Central memory CD4-positive, alpha-beta T cell (primary cell): ENCODE data around the gene MYL2.

ENCODE experiments used
- DNase-seq: peaks from one replicate; pipeline ENCODE4 v3.0.0; 2022

Gene MYL2

GRCh38 chr12:110929818-110930217, 9.4 kb upstream of the MYL2 start:
- DNase-seq = no peak

DNA sequence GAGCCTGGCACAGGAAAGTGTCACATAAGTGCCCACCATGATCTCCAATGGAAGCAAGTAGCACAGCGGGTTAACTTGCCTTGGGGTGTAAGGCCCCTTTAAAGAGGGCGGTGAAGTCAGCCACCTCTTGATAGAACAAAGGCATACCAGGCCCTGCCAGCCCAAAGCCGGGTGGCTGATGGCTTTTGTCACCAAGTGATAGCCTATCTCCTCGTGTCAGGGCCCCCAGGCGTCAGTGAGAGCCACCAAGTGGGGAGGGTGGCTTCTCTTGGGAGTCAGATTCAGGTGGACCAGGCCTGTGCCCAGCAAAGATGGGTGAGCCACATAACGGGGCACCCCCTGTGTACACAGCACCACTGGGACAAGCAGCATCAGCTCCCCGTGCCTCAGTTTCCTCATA, 8.3 kb upstream of the MYL2 start:
- DNase-seq = no peak

- no peak for DNase-seq
Observed at GRCh38 chr12:110927546-110927945, 7.2 kb upstream of the MYL2 start.

DNA sequence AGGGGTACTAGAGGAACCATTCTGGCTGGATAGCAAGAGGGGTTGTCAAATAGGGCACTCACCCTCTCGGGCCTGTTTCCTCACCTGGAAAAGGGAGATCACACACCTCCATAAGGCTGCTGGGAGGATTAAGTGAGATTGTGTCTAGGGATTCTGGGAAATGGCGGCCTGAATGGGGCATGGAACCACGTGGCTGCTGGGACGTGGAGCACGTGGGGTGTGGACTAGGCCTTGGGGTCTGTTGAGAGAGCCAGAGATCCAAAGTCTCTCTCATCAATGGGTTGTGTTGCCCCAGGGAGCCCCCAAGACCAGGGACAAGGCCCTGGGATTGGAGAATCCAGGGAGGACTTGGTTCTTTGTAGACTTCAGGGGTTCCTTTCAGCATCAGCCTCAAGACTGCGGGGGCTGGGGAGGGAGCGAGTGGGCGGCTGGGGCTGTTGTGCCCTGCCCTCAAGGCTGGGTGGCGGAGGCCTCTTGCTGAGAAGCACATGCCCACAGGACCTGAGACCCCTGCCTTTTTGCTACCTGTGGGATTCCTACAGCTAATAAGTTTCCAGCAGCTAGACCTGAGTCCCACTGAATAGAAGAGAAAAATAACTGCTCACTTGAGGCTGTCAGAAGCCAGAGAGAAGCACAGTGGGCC, 3.4 kb upstream of the MYL2 start:
- DNase-seq = no peak

GRCh38 chr12:110923192-110923591, 2.8 kb upstream of the MYL2 start:
- DNase-seq = no peak

DNA sequence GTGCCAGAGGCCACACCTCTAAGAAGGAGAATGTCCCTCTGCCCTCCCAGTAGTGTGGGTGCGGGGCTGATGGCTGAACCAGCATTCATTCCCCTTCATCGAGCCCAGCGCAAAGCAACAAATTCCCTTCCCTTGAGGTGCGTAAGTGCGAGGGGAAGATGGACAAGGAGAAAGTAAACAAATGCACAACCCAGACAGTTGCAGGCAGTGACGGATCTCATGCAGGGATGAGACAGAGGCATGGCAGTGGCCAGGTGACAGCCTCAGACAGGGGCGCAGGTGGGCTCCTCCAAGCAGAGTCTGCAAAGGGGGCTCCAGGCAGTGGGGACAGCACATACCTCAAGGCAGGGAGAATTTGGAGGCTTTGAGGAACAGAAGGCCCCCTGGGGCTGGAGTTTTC, 2.3 kb upstream of the MYL2 start:
- no peak for DNase-seq

DNA sequence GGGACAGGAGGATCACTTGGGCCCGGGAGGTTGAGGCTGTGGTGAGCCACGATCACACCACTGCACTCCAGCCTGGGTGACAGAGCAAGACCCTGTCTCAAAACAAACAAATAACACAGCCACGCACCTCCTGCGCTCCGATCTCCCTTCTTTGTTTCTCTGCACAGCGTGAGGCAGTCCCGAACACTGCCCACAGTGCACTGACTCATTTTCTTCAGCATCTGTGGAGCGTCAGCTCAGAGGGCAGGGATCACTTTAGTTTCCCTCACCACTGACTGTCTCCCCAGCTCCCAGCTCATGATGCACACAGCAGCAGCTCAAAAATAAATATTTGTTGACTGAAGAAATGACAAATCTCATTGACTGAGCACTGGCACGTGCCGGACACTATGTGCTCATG, 883 bp upstream of the MYL2 start:
- DNase-seq = no peak

DNA sequence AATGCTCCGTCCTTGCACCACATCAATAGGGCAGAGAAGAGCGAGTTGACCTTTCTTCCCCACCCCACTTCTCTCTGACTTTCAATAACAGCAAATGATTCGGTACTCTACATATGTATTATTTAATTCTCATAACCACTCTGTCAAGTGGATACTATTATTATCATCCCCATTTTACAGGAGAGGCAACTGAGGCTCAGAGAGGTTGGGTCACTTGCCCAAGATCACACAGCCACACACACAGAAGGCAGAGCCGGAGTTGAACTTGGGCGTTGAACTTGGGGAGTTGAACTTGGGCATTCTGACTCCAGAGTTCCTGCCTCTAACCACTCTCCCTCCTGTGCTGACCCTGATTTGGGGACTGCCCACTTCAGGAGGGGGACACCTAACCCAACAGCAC, 659 bp downstream of the MYL2 start:
- DNase-seq = no peak

- DNase-seq = no peak
Observed at GRCh38 chr12:110917961-110918360, 2.4 kb downstream of the MYL2 start.

GRCh38 chr12:110917467-110917866, 2.9 kb downstream of the MYL2 start:
- no peak for DNase-seq

GRCh38 chr12:110916295-110916875, 4.0 kb downstream of the MYL2 start:
- no peak for DNase-seq

DNA sequence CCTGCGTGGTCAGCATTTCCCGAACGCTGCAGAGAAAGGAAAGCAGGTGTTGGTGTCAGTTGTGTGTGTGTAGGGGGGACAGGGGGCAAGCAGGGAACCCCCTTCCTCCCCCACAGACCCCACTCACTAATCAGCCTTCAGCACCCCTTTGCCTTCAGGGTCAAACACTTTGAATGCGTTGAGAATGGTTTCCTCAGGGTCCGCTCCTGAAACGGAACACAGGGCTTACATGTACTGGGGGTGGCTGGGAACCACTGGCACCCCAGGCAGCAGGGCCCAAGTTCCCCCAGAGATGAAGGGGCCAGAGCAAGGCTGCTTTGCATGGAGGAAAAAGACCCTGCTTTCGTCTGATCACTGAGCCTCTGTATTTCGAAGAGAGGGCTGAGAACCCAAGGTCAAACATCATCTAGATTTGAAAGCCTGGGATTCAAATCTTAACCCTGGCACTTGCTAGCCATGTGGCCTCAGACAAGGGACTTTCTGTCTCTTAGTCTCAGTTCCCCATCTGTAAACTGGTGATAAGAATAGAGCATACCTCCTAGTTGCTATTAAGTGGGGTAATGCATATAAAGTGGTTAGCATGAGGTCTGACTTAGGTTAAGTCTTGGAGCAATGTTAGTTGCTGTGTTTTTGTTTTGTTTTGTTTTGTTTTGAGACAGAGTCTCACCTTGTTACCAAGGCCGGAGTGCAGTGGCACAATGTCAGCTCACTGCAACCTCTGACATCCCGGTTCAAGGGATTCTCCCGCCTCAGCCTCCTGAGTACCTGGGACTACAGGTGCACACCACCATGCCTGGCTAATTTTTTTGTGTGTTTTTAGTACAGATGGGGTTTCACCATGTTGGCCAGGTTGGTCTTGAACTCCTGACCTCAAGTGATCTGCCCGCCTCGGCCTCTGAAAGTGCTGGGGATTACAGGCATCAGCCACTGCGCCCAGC, 7.0 kb downstream of the MYL2 start:
- no peak for DNase-seq

DNA sequence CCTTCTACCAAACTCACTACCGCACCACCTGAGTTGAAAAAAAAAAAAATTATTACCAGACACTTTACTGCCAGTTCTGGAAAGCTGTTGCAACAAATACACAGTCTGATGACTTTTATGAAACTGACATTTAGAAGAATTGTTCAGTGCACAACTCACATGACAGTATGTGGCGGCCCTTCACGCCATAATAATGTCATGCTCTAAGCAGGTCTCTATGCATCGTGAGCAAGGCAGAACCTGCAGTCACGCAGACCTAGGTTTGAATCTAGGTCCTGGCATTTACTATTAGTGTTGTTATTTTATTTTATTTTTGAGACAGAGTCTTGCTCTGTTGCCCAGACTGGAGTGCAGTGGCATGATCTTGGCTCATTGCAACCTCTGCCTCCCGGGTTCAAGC, 8.1 kb downstream of the MYL2 start:
- no peak for DNase-seq

DNA sequence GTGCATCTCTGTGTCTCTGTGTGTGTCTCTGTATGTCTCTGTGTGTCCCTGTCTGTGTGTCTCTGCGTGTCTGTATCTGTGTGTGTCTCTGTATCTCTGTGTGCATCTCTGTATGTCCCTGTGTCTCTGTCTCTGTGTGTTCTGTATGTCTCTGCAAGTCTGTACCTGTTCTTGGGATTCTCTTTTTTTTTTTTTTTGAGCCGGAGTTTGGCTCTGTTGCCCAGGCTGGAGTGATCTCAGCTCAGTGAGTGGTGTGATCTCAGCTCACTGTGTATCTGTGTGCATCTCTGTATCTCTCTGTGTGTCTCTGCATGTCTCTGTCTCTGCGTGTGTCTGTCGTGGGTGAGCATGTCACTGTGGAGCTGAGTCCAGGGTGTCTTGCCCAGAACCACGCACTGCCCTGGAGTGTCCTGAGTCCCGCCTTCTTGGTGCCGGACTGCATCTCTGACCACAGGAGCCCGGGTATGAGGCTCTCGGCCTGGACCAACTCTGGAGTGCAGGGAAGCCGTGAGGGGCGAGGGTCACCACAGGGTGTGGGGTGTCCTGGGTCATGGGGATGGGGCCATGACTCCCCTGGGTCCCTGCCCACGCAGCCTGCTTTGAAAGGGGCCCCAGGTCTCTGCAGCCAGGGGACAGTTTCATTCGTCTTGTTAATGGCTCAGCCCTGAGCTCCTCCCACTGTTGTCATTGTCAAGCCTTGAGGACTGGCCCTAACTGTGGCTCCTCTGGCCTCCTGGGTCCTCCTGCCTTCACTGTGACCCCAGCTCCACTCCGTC, 11.8 kb downstream of the MYL2 start:
- DNase-seq = no peak

DNA sequence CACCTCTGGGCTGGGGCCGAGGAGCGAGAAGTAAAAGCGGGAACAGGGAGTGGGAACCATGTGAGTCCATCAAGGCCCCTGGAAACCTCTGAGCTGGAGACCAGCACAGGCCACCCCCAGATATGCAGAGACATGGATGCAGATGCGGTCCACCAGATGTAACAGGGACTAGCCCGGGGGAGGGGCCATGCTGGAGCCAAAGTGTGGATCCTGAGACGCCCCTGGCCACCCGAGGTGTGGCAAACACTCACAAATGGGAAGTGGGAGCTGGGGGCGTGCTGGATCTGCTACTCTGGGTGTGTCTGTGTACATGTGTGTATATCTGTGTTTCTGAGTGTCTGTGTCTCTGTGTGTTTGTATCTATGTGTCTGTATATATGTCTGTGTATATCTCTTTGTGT, 12.8 kb downstream of the MYL2 start:
- no peak for DNase-seq

DNA sequence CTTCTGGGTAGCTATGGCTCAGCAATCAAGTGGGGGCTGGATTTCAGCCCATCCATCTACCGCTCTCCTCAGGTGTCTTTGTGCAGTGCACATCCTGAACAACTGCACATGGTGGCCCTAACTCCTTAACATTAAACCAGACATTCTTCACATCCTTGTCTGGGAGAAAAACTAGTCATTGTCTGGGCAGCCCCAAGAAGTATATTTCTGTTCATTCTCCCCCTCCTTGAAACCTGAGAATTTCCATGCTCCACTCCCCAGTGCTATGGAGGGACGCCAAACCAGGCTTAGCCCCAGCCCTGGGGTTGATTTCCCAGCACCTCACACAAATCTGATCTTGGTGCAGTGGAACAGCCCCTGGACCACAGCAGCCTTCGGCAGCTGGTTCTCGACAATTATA, 13.4 kb downstream of the MYL2 start:
- DNase-seq = no peak

DNA sequence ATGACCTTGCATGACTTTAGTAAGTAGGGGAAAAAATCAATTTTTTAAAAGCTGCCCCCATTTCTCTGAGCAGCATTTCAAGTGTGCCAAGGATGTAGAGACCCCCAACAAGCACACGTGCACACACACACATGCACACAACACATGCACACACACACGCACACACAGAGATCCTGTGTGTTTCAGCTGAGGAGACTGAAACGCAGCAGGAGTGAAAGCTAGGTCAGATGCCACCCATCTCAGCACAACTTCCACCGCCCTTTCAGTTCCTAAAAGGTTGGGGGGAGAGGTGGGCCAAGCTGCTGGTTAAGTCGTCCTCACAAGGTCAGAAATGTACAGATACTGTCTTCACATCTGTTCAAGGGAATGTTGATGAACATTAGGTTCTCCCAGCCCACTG, 13.9 kb downstream of the MYL2 start:
- DNase-seq = no peak

DNA sequence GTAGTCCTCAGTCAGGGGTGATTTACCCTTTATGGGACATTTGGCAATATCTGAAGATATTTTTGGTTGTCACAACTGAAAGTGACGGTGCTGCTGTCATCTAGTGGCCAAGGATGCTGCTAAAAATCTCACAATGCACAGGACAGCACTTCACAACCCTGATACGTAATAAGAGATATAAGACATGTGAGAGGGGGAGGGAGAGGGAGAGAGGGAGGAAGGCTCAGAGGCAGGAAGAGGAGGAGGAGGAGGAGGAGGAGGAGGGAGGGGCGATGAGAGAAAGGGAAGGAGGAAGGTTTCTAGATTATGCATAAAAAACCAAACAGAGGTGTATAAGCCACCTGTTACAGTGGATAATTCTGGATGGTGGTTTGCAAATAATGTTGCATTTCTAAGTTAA, 14.3 kb downstream of the MYL2 start:
- no peak for DNase-seq

- DNase-seq = no peak
Observed at GRCh38 chr12:110903511-110903910, 16.9 kb downstream of the MYL2 start.

DNA sequence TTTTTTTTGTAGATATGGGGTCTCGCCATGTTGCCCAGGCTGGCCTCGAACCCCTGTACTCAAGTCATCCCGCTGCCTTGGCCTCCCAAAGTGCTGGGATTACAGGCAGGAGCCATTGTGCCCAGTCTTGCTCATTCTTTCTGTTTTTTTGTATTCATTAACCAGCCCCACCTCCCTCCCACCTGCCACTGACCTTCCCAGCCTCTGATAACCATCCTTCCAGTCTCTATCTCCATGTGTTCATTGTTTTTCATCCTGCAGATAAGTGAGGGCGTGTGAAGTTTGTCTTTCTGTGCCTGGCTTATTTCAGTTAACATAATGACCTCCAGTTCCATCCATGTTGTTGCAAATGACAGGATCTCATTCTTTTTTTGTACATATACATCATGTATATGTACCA, 19.0 kb downstream of the MYL2 start:
- DNase-seq = no peak

- DNase-seq = no peak
Observed at GRCh38 chr12:110896559-110896958, 23.8 kb downstream of the MYL2 start.

- DNase-seq = no peak
Observed at GRCh38 chr12:110893956-110894355, 26.4 kb downstream of the MYL2 start.

- no peak for DNase-seq
Observed at GRCh38 chr12:110889361-110889760, 31.0 kb downstream of the MYL2 start.
